ENCODE measurements around the gene NASP.

DNA sequence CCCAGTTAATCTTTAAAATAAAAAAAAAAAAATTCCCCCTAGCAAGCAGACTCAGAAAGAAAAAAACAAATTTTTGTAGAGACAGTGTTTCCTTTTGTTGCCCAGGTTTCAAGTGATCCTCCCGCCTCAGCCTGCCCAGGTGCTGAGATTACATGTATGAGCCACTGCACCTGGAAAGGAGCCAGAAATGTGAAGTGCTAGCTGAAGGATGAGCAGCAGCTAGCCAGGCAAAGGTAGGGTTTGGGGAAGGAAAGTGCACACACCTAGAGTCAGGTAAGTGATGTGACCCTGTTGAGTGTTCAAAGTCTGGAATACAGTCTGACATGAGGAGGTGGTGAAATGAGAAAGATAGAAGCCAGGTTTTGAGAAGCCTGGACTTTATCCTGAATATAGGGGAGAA is 31.5 kb upstream of the NASP start:
- TF ChIP-seq, protein P1, sequence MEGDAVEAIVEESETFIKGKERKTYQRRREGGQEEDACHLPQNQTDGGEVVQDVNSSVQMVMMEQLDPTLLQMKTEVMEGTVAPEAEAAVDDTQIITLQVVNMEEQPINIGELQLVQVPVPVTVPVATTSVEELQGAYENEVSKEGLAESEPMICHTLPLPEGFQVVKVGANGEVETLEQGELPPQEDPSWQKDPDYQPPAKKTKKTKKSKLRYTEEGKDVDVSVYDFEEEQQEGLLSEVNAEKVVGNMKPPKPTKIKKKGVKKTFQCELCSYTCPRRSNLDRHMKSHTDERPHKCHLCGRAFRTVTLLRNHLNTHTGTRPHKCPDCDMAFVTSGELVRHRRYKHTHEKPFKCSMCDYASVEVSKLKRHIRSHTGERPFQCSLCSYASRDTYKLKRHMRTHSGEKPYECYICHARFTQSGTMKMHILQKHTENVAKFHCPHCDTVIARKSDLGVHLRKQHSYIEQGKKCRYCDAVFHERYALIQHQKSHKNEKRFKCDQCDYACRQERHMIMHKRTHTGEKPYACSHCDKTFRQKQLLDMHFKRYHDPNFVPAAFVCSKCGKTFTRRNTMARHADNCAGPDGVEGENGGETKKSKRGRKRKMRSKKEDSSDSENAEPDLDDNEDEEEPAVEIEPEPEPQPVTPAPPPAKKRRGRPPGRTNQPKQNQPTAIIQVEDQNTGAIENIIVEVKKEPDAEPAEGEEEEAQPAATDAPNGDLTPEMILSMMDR (conservative IDR thresholded peaks at IDR 0.05; ENCODE audit: low read depth in 2 of 2) = no peak
- TF ChIP-seq POLR2AphosphoS5 (IDR thresholded peaks at IDR 0.05; ENCODE audit: low read depth) (no peak), CREB1 (CRISPR knock-in tag; IDR thresholded peaks at IDR 0.05; ENCODE audit: low read depth) (no peak), EZH2 (IDR thresholded peaks at IDR 0.05; ENCODE audit: low read depth, unreplicated experiment) (no peak), NANOG (IDR thresholded peaks at IDR 0.05; ENCODE audit: borderline replicate concordance) (no peak)
